Pericardium fibroblast (primary cell): ENCODE results near the gene RGS17. TPM values are rescaled to one million over a fixed set of nuclear protein-coding genes. Genes with fewer than 3 reads are reported as not detected.

Experiments
- total RNA-seq: library from RNA; depleted of rRNA; stranded (reverse); fragments of >200 nt; gene quantifications from 2 replicates; pipeline ENCODE4 v1.2.3, GENCODE V29; 2015

The RGS17 gene, protein sequence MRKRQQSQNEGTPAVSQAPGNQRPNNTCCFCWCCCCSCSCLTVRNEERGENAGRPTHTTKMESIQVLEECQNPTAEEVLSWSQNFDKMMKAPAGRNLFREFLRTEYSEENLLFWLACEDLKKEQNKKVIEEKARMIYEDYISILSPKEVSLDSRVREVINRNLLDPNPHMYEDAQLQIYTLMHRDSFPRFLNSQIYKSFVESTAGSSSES
- total RNA-seq = 1.5 and 2.0 TPM in 2 replicates

GRCh38 chr6:153131037-153131981 is at the start of gene RGS17:
TSS of gene RGS17 (minus strand) at chr6:153131282. CDS start at chr6:153044018, 87,264 bp downstream.

GRCh38 chr6:153002613-153003365 is 128.3 kb downstream of the RGS17 start, which contains the start of gene MTRF1L:
TSS of gene MTRF1L (minus strand) at chr6:153002709. CDS start at chr6:153002685, 24 bp downstream.

DNA sequence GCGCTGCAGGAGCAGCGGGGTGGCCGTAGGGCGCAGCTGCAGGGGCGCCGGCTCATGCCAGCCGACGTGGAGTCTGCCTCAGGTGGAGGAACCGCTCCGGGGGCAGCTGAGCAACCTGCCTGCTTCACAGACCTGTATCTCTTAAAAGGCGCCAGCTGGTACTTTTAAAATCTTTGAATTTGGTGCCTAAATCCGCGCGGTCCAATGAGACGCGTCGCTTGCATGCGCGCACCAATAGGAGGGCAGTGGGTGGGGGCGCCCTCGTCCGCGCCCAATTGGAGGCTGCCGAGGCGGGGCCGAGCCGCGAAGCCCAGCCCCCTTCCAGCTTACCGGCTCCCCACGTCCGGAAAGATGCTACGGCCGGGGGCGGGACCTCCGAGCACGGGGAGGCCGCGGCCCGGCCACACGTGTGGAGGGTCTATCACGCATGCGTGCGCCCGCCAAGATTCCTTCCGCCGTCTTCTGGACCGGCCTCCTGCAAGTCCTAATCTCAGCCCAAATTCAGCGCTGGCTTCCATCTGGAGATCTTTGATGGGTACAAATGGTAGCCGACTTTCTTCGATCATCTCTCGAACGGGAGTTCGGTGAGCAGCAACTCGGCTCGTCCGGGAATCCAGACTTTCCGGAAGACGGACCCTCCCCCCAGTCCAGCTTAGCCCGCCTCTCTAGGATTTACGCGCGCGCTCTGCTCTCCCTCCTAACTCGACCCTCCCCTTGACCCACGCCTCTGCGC is 148.0 kb downstream of the RGS17 start, which contains the start of gene FBXO5:
Gene FBXO5, minus strand, starts transcription at position 138 of the 733 bp plus-strand sequence. Its CDS starts 82 bp downstream, at position 56.

Other genes with a start within 250 kb of the RGS17 start
- 2.3 and 6.0 TPM in 2 replicates for gene FBXO5, start 148.2 kb downstream of the RGS17 start, total RNA-seq
- gene MTRF1L, start 128.6 kb downstream of the RGS17 start, total RNA-seq = 7.5 and 16.2 TPM in 2 replicates